EH (cell line): Measurements from ENCODE around the gene OGFOD2.

ENCODE experiments used
- DNase-seq: peaks from one replicate; pipeline ENCODE4 v3.0.0-alpha.2; 2015; ENCODE audit warnings: low read depth

Gene OGFOD2

DNA sequence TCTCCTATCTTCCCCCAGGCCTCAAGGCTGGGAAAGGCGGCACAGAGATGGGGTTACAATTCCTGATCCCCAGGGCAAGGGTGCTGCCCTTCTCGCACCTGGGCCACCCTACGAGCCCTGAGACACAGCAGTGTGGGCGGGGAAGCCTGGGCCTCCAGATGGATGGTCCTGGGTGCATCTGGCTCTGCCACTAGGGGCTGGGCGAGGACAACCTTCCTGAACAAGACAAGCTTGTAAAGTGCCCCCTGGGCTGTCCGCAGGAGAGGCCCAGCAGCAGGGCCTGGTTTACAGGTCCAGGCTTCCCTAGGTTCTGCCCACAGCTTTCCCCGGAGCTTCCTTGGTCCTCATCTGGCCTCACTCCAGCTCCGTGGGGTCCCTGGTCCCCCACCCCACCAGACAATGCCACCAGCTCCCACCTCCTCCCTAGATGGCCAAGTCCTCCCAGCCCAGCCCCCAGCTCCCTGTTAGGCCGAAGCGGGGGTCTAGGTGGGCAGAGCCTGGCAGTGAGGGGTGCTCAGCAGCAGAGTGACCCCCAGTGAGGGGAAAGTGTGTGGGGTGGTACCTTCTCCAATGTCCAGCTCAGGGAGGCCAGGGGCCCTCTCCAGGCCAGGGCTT, 14.3 kb downstream of the OGFOD2 start:
- DNase-seq: no peak

DNA sequence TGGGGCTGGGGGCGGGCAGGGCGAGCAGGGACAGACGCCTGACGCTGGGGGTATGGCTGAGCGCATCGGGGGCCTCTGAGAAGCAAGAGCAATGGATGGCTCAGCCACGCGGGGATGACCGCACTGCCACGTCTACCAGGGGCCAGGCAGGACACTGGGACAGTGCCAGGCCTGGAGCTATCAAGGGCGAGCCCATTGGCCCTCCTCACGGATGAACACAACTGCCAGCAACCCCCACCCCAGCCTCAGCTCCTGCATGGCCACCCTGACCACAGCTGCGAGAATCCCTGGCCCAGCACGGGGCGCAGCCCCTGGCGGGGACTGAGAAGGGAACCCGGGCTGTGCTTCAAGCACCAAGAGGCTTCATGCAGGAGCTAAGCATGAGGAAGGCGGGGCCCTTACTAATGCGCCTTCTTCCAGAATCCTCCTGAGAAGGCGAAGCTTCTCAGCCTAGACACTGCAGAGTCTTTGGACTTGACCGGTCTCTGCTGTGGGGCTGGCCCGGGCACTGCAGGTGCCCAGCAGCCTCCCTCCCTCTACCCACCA, 14.9 kb downstream of the OGFOD2 start:
- DNase-seq: no peak

DNA sequence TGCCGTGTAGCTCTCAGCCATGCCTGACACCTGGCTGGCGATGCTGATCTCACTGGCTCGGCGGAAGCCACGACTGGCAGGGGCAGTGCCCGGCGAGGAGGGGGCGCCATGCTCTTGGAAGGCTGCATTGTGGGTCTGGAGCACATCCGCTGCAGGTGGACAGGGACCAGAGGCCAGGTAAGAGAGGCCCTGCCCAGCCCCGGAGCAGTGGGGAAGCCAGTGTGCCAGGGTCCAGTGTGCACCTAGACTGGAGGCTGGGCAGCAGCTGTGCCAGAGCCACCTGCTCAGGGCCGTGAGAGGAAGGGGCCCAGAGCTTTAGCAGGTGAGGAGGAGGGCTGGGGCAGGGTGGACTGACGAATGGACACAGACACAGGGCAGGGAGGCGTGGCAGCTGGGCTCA, 15.5 kb downstream of the OGFOD2 start:
- DNase-seq: no peak

DNA sequence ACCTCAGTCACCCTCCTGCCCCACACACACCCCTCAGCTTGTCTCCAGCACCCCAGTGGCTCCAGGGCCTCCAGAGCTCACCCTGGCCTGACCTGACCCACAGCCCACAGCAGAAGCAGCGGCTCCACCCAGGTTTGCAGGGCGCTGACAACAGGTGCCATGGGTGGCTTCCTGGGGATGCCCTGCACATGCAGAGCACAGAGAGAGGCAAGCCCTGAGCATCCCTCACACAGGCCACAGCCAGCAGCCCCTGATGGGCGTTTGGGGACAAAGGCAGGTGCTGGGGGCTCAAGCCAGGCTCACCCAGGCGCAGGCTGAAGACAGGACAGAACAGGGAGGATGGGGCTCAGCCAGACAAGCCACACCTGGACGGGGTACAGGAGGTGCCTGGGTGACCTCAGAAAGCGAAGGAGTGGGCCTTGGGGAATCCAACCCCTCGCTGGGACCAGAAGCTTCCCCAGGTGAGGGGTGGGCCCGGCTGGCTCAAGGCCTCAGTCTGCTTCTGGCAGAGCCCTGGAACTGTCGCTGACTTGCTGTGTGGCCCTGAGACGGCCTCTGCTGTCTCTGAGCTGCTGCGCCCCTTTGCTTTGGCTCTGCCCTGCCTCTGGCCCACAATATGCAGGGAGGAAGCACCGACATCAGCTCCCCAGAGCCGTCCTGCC, 16.0 kb downstream of the OGFOD2 start:
- no peak for DNase-seq

DNA sequence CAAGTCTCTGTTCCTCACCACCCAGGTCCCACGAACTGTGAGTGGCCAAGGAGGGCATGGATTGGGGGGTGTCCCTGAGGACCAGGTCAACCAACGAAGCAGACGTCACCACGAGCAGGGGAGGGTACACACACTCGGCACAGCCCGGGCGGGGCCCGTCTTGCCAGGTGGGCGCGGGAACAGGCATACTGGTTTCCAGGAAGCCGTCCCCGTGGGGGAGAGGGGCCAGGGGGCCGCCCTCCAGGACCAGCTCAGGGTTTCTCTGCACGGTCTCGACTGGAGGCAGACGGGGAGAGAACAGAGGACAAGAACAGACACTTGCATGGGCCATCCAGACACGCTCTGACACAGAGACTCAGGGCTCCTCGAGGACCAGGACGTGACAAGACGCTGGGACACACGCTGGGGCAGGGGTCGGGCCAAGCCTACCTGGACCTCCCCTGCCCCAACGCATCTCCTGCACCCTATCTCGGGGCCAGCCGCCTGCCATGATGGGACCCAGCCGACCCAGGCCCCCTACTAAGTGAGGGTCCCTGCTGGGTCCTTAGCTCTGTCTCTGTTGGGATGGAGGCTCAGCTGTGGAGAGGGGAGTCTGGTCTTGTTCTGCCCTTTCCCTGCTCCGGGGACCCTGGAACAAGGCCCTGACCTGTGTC, 16.7 kb downstream of the OGFOD2 start:
- DNase-seq: no peak

DNA sequence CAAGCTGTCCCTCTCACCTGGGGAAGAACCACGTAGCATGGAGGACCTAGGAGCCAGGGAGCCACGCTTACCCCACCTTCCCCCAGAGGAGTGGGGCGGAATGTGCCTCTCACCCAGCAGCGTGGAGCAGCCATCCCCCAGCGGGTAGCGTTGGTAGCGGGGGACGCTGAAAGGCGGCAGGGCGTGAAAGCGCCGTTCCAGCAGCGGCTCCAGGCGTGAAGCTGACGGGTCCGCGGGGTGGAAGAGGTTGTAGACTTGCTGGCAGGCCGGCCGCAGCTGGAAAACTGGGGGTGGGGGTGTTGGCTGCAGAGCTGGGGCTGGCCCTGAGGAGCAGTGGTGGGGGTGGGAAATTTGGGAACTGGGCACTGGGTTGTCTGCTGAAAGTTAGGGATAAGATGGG, 17.3 kb downstream of the OGFOD2 start:
- DNase-seq: no peak

DNA sequence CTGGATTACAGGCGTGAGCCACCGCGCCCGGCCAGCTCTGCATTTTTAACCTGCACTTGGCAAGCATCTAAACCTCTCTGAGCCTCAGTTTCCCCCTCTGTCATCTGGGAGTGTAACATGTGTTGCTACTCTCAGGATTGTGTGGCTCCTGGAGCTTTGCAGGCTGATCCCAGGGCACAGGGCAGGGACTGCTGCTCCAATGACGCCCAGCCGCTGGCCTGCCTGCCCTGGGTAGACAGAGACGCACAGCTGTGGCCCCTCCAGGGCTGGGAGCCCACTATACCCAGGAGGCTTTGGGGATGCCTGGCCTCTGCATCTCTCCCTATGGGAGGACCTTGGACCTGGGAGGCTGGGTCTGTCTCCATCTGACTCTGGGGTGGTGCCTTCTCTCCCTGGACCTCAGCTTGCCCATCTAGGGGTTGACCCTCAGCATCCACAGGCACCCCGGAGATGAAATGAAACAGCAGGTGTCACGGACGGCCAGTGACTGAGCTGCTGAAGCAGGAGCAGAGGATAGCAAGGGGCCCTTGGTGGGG, 19.2 kb downstream of the OGFOD2 start:
- DNase-seq: no peak

DNA sequence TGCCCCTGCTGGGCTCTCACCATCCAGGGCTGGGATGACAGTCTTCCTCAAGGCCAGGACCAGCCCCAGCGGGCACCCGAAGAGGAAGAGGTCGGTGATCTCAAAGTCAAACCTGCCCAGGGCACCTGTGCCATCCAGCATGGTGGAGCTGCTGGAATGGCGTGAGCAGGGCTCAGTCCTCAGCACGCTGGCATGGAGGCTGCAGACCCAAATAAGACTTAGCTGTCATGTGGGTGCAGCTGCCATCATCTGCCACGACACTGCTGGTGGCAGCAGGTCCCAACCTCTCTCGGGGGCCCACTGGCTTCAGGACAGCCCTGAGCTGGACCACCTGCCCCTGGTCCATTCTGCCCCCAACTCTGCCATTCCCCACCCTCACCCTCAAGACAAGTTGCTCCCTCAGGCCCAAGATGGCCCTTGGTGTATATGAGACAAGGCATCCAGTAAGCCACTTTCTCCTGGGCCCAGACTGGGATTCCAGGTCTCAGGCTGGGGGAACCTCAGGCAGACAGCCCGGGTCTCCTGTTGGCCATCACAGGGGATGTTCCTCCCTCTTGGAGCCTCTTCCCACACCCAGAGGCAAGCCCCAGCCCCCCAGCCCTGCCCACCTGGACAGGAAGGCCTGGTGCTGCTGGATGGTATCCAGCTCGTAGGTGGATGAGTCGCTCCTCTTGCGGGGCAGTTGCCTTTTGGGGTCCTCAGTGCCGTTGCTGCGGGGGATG, 19.9 kb downstream of the OGFOD2 start:
- DNase-seq: no peak

DNA sequence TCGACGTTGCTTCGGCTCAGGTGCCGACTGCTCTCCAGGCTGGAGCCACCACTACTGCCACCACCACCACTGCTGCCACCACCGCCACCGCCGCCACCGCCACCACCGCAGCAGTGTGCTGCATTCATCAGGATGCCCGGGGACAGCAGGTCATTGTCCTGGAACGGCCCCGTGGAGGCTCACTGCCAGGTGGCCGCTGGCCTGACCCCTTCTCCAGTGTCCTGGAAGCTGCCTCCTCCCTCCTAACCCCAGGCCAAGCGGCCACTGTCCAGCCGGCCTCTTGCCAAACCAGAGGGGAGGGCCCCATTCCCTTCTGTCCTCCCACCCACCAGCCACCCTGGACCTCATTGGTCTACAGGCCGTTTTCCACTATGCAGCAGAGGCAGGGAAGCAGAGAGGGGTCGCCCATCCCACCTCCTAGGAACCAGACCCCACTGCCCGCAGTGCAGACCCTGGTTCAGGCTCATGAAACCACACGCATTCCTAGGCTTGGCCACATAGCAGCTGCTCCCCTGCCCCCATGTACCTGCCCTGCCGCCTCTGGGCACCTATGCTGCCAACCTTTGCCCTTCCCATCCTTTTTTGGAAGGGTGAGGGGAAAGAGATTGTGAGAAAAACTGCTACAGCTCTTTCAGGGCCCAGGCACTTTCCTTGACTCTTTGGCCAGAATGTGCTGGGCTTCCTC, 20.6 kb downstream of the OGFOD2 start:
- DNase-seq: no peak

DNA sequence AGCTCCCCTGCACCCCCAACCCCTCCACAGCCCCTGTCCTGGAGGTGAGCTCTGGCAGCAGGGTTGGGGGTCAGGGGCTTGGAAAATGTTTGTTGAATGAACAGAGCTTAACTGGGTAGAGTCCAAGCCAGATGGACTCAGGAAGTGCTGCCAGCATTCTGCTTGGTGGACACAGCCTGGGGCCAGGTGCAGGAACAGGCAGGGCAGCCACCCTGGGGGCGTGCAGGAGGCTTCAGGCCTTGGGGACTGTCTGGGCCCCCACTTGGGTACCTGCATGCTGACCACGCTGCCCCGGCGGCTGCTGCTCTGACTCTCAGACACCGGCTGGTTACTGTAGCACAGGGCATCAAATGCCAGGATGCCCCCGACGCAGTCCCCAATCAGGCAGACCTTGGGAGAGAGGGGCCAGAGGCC, 21.2 kb downstream of the OGFOD2 start:
- DNase-seq: no peak

DNA sequence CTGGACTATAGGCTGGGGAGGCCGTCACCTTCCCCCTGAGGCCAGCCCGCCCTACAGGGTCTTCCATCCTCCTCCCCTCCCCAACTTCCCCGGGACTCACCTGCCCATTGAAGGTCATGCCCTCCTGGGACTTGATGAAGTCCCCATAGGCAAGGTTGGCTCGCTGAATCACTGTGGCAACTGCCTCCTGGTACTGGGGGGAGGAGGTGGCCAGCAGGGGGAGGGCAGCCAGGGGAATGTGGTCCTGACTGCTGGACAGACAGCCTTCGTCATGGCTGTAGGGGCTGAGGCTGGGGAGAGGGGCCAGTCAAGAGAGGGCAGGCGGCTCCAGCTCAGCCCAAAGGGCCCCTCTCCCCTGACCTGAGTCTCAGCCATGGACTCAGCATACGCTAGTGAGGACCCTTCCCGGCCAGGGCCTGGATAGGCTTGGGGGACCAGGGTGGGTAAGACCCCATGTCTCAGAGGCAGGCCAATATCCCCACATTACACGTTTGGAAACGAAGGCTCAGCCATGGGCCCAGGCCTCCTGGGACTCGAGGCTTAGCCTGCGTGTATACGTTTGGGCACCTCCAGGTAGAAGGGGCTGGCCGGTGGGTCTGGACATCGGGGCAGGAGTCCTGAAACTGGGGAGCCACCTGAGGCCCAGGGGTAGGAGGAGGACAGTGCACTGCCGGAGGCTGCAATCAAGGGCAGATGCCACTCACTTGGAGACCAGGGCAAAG, 21.7 kb downstream of the OGFOD2 start:
- DNase-seq: no peak

DNA sequence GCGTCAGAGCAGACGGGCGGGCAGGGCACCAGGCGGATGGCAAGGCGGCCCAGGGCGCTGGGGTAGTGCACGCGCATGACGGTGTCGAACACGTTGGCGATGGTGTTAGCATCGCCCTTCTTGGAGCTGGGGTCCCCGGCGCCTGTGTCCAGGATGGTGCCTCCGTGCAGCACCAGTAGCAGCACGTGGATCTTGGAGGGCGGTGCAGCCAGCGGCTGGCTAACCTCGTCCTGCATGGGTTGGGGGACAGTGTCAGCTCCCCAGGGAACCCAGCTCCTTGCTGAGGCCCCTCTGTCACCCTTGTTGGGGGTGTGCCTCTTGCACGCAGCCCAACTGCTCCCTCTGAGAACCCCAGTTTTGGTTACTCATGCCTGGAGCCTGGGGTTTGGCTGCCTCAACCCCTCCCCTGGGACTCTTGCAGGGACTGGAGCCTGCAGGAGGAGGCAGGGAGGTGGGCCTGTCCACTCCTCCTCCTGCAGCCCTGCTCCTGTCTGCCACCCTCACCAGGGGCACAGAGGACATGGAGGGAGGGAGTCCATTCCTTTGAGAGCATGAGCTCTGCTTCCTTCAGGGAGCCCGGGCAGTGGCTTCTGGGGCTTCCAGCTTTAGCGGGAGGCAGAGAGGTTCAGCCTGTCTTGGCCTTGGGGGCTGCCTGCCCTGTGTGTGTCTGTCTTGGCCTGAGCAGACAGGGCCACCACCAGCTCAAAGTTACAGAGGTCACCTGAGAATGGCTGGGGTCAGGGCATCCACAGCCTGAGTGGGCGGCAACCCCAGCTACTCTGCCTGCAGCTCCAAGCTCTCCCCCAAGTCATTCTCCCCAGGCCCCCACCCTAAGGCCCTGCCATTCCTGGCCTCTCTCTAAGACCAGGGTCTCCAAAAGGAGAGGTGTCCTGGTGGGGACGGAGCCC, 22.6 kb downstream of the OGFOD2 start:
- DNase-seq: no peak

DNA sequence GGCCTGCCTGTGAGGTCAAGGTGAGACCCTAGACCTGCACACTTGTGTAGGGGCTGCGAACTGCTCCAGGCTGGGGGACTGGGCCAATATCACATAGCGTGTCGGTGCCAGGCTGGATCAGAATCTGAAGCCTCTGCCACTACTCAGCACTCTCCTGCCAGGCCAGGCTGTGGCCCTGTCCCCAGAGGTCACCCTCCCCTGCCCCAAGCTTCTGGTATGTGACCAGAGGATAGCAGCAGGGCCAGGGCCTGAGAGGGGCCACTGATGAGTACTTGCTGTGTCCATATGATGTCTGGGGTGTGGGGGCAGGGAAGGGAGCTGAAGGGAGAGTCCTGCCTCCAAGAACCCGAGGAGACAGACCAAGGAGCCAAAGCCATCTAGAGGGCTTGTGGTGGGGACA, 23.3 kb downstream of the OGFOD2 start:
- DNase-seq: no peak

DNA sequence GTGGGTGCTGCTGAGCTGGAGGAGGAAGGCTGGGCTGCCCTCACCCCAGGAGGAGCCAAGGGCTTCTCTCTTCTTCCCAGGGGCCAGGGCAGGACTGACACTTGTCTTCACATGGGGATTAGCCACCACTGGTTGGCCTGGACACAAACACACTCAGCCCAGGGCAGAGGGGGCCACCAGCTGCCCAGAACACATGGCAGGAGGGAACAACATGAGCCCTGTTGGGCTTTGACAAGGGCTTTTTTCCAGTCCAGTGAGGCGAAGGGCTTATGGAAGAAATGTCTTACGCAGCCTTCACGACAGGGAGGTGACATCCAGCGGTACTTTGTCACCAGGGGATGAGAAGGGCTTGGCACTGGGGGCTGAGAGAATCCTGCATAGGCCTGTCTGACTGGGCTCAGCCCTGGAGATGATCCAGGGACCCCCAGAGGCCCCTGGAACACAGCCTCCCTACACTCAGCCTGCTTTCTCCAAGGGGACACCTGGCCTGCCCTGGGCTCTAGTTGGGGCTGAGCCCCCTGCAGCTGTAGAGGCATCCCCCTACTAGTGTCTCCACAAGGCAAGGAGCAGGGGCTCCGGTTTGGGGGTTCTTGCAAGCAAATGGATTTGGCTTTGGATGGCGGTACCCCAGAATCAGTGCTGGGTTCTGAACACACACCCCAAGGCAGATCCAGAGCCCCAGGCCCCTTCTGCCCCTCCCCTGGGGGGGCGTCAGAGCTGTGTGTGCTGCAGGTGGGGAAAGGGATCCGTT, 24.3 kb downstream of the OGFOD2 start:
- DNase-seq: no peak

DNA sequence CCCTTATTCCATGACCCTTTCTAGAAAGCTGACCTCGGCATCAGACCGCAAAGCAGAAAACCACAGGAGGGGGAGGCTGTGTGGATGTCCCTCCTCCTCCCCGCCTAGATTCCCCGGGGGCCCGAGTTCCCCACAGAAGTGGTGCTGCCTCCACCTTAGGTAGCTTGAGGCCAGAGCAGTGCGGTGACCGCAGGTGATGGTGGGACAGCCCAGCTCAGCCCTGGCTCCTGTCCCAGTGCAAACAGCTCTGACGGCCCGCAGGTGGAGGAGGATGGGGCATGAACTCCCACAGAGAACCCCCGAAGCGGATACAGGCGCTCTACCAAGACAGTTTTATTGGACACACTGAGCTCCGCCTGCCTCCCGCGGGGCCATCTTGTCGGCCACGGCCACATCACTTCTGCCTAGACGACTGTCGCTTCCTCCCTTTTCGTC, 25.0 kb downstream of the OGFOD2 start:
- DNase-seq: no peak

DNA sequence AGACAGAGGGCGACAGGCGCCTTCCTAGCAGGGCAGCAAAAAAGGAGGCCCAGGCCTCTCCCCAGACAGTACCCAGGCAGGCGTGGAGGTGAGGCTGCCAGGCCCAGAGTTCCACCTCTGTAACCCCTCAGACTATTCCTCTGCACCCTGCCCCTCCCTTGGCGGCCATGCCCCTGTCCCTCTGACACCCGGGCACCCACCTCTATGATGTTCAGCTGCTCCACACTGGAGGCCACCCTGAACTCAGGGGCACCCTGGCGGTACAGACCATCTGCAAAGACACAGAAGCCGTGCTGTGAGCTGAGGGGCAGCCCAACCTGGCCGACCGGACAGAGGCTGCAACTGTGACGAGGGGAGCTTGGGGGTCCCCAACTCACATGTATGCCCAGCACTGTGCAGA, 25.5 kb downstream of the OGFOD2 start:
- DNase-seq: no peak

DNA sequence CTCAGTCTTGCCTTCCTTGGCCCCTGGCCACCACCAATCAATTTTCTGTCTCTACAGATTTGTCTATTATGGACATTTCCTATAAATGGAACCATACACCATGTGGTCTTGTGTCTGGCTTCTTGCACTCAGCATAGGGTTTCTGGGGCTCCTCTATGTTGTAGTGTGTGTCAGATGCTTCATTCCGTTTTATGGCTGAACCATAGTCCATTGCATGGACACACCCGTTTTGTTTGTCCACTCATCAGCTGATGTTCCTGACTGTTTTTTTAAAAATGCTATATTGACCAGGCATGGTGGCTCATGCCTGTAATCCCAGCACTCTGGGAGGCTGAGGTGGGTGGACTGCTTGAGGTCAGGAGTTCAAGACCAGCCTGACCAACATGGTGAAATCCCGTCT, 26.4 kb downstream of the OGFOD2 start:
- DNase-seq: no peak

DNA sequence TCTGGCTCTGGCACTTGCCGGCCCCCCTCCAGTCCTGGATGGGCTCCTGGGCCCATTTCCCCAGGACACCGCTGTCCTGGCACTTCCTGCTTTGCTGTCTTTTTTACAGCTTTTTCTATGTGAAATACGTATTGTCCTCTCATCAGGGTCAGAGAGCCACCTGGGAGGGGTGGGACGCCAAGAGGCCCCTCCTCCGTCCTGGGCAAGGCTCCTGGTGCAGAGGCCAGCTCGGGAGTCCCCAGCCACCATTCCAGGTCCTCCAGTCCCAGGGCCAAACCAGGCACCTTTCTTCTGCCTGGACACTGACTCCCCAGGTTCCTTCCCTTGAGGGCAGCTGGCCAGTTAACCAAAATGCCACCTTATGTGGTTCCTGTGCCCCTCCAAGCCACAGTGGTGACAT, 28.2 kb downstream of the OGFOD2 start:
- DNase-seq: no peak

DNA sequence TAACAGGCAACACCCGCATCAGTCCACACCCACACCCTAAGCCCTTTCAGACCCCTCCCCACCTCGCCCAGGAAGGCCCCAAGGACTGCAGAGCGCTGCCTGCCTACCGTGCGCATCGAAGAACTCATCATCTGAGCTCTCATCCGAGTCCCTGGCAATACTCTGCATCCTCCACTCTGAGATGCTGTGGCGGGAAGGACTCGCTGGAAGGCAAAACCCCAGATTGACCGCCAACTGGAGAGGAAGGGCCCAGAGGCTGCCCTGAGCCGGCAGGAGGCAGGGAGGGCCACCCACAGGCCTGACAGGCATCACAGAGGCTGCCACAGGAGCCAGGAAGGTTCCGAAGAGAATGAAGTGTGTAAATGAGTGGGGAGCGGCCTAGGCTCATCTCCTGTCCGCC, 29.2 kb downstream of the OGFOD2 start:
- no peak for DNase-seq
